ENCODE measurements around the gene ARPP21.

- no peak for TF ChIP-seq CTCF (IDR thresholded peaks at IDR 0.05)
- no peak for TF ChIP-seq POLR2AphosphoS5 (IDR thresholded peaks at IDR 0.05)
- TF ChIP-seq EP300 (IDR thresholded peaks at IDR 0.05) = no peak
- no peak for TF ChIP-seq POLR2A (IDR thresholded peaks at IDR 0.05)
Measured at GRCh38 chr3:35793667-35794066, 154.3 kb downstream of the ARPP21 start.

Data from suprapubic skin (tissue), 4 donors.